Measurements from ENCODE around the gene FLOT1. TPM values are rescaled to one million over a fixed set of nuclear protein-coding genes. Genes with fewer than 3 reads are reported as not detected.

The FLOT1 gene
- total and polyA plus RNA-seq, 2 of the 4 experiments (the other 2 are of a cell fraction) = 96.2 to 162 TPM

GRCh38 chr6:30752157-30752927 lies 9.9 kb upstream of the FLOT1 start (continued):
- TF ChIP-seq, protein P1, sequence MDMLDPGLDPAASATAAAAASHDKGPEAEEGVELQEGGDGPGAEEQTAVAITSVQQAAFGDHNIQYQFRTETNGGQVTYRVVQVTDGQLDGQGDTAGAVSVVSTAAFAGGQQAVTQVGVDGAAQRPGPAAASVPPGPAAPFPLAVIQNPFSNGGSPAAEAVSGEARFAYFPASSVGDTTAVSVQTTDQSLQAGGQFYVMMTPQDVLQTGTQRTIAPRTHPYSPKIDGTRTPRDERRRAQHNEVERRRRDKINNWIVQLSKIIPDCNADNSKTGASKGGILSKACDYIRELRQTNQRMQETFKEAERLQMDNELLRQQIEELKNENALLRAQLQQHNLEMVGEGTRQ (IDR thresholded peaks at IDR 0.05; ENCODE audit: low read depth, low read length) = peak; percentile 41; the same call in 1 of the 2 replicates
- TF ChIP-seq MAZ (IDR thresholded peaks at IDR 0.05; ENCODE audit: borderline replicate concordance, low read depth, low read length) = peak; percentile 91
- TF ChIP-seq NFE2L2 (IDR thresholded peaks at IDR 0.05; ENCODE audit: low read depth, low read length) = peak; percentile 67; the same call in 1 of the 2 replicates

DNA sequence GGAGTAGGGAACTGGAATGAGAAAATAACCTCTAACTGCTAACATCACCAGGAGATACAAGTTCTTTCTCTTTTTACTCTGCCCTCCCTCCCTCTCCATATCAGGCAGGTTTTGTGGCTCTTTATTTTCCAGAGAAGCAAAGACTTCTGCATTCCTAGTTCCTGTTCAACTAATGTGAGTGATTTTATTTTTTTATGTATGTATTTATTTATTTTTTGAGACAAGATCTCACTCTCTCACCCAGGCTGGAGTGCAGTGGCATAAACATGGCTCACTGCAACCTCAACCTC lies 7.8 kb upstream of the FLOT1 start:
- intact Hi-C loops (cut with micrococcal nuclease) (no loop called here), dilution Hi-C loops (cut with HindIII; ENCODE audit: low sequenced_read_pairs, unreplicated experiment) (no loop called here), in situ Hi-C loops (cut with MboI; ENCODE audit: low sequenced_read_pairs) (no loop called here)
- Histone ChIP-seq H3K9me3 (ENCODE audit: control insufficient read depth, insufficient read depth, low read length) (no peaks in the 10 kb centered on the region), H3K18ac (ENCODE audit: low read depth, low read length) (peak overlapping the region; percentile 54; the same call in 1 of the 2 replicates), H3K56ac (ENCODE audit: extremely low read depth, insufficient read depth, low read length) (no peak overlapping the region), H2AK5ac (ENCODE audit: low read depth, low read length) (peak overlapping the region; percentile 61), H3K36me3 (ENCODE audit: control insufficient read depth, insufficient read depth, low read length) (no peaks in the 10 kb centered on the region), H4K8ac (ENCODE audit: low read depth in 2 of 2, low read length in 2 of 2) (peak overlapping the region in 1 of 2 experiments; percentile 37; a peak in 2 of 4 replicates), H3K27ac (ENCODE audit: insufficient read depth, low read length) (peak overlapping the region; percentile 34; the same call in 1 of the 2 replicates), H3K9ac (ENCODE audit: low read depth, low read length) (peak overlapping the region; percentile 20; the same call in 1 of the 2 replicates), H2BK20ac (ENCODE audit: low read depth, low read length) (peak overlapping the region; percentile 19; the same call in 1 of the 2 replicates), H2BK15ac (ENCODE audit: low read depth, low read length) (peak overlapping the region; percentile 53; the same call in 1 of the 3 replicates), H2BK5ac (ENCODE audit: low read depth, low read length, poor library complexity, severe bottlenecking) (peak overlapping the region; percentile 35), H2BK120ac (ENCODE audit: low read depth, low read length) (peak overlapping the region; percentile 97), H3K79me1 (ENCODE audit: low read depth in 1 of 2, low read length in 2 of 2) (peaks cover 13 to 40% of the 10 kb centered on the region in 2 experiments), H2AK9ac (replicated peaks; ENCODE audit: low read depth, low read length, poor library complexity) (no peak overlapping the region), H2AFZ (replicated peaks; ENCODE audit: low read length, poor library complexity) (no peak overlapping the region), H3K14ac (replicated peaks; ENCODE audit: low read depth, low read length) (0 out of 2 replicates have a peak overlapping the region, but pooled peaks have one; percentile 7), H4K20me1 (ENCODE audit: insufficient read depth, low read length) (no peaks in the 10 kb centered on the region), H3K4ac (ENCODE audit: low read depth, low read length) (peak overlapping the region; percentile 61; the same call in 1 of the 2 replicates), H3K4me1 (ENCODE audit: control insufficient read depth, insufficient read depth, low read length) (peaks cover 35% of the 10 kb centered on the region), H4K5ac (ENCODE audit: low read depth, low read length) (no peak overlapping the region), H3K4me3 (ENCODE audit: insufficient read depth, low read depth, low read length) (no peak overlapping the region), H4K91ac (ENCODE audit: insufficient read depth, low read depth, low read length) (no peak overlapping the region), H3K9me1 (ENCODE audit: insufficient read depth, low read length) (peaks cover 24% of the 10 kb centered on the region), H3K23ac (ENCODE audit: low read depth, low read length) (no peak overlapping the region), H3K27me3 (ENCODE audit: control insufficient read depth, insufficient read depth, low read length) (no peaks in the 10 kb centered on the region), H3K4me2 (ENCODE audit: low read depth, low read length) (no peak overlapping the region)
- BruUV-seq (replicated peaks) = no TSS peak
- ATAC-seq (ENCODE audit: low read depth) (no peak), DNase-seq (no peak)
- ChIA-PET CTCF (no interaction called here), POLR2A (ENCODE audit: unreplicated experiment) (no interaction called here)
- no peak for TF ChIP-seq BHLHE40 (IDR thresholded peaks at IDR 0.05; ENCODE audit: low read depth, low read length)
- no peak for TF ChIP-seq RAD21 (IDR thresholded peaks at IDR 0.05; ENCODE audit: low read length)
- TF ChIP-seq, protein P1 (IDR thresholded peaks at IDR 0.05; ENCODE audit: low read depth, low read length) = no peak
- TF ChIP-seq SMC3 (IDR thresholded peaks at IDR 0.05; ENCODE audit: low read depth, low read length) = no peak
- no peak for TF ChIP-seq CHD1 (IDR thresholded peaks at IDR 0.05; ENCODE audit: low read depth, low read length)
- no peak for TF ChIP-seq FOS (IDR thresholded peaks at IDR 0.05; ENCODE audit: low read depth, low read length)
- no peak for TF ChIP-seq MAZ (IDR thresholded peaks at IDR 0.05; ENCODE audit: borderline replicate concordance, low read depth, low read length)
- TF ChIP-seq, protein P2, sequence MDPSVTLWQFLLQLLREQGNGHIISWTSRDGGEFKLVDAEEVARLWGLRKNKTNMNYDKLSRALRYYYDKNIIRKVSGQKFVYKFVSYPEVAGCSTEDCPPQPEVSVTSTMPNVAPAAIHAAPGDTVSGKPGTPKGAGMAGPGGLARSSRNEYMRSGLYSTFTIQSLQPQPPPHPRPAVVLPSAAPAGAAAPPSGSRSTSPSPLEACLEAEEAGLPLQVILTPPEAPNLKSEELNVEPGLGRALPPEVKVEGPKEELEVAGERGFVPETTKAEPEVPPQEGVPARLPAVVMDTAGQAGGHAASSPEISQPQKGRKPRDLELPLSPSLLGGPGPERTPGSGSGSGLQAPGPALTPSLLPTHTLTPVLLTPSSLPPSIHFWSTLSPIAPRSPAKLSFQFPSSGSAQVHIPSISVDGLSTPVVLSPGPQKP (IDR thresholded peaks at IDR 0.05; ENCODE audit: borderline replicate concordance, low read depth, low read length) = no peak
- no peak for TF ChIP-seq RFX5 (IDR thresholded peaks at IDR 0.05; ENCODE audit: low read depth, low read length)
